Naive thymus-derived CD4-positive, alpha-beta T cell (primary cell): ENCODE results near the gene KRTAP10-11. TPM values are rescaled to one million over a fixed set of nuclear protein-coding genes. Genes with fewer than 3 reads are reported as not detected.

ENCODE experiments used
- ATAC-seq: fragments of 150-1000 bp; cut with Tn5 transposase; 2 replicates; pipeline ENCODE4 v1.10.0; 2021; ENCODE audit warnings: mild to moderate bottlenecking, moderate library complexity
- CTCF ChIA-PET: fragments of 350-600 bp; sonication (Branson Sonifier 250); formaldehyde crosslinking; loops from one replicate; lab custom pipeline; 2021; ENCODE audit warnings: antibody characterized with exemption; lab: Charles Lee
- POLR2A ChIA-PET: fragments of 350-600 bp; sonication (Branson Sonifier 250); formaldehyde crosslinking; loops from one replicate; lab custom pipeline; 2021; ENCODE audit warnings: antibody characterized with exemption, inconsistent platforms; lab: Charles Lee
- DNase-seq, 9 donors: peaks; one replicate each; pipeline versions ENCODE4 v3.0.0 to v3.0.0-alpha.2; 2020 to 2022; ENCODE audit warnings: mixed read lengths in 1 of 9
- H3K27ac ChIP-seq: one replicate; pipeline ENCODE4 v1.7.0; 2013; ENCODE audit warnings: mild to moderate bottlenecking, low read depth, low read length, moderate library complexity
- H3K27me3 ChIP-seq, 2 donors: one replicate each; pipeline ENCODE4 v1.7.0; 2013; ENCODE audit warnings: low read length in 2 of 2, mild to moderate bottlenecking in 2 of 2, moderate library complexity in 2 of 2; ENCODE audit not compliant: control insufficient read depth in 2 of 2, insufficient read depth in 2 of 2
- H3K36me3 ChIP-seq, 3 experiments: 1 replicate in 2 of 3; 2 replicates in 1 of 3; pipeline ENCODE4 v1.7.0; 2013; ENCODE audit warnings: low read length in 3 of 3, mild to moderate bottlenecking in 3 of 3, moderate library complexity in 1 of 3; ENCODE audit not compliant: insufficient read depth in 3 of 3, control insufficient read depth in 2 of 3
- H3K4me1 ChIP-seq, 2 donors: one replicate each; pipeline ENCODE4 v1.7.0; 2013; ENCODE audit warnings: low read length in 2 of 2, mild to moderate bottlenecking in 2 of 2, moderate library complexity in 1 of 2; ENCODE audit not compliant: control insufficient read depth in 2 of 2, insufficient read depth in 2 of 2
- H3K4me3 ChIP-seq: 2 replicates; pipeline ENCODE4 v1.7.0; 2013; ENCODE audit warnings: mild to moderate bottlenecking, low read length
- H3K9me3 ChIP-seq, 3 experiments: 1 replicate in 2 of 3; 2 replicates in 1 of 3; pipeline ENCODE4 v1.7.0; 2013; ENCODE audit warnings: low read length in 3 of 3; ENCODE audit not compliant: control insufficient read depth in 2 of 3
- H3K27ac Mint-ChIP-seq, 9 donors: one replicate each; pipeline ENCODE4 v1.8.0; 2020 to 2022; ENCODE audit warnings: mixed read lengths in 9 of 9, mild to moderate bottlenecking in 8 of 9, moderate library complexity in 5 of 9, inconsistent platforms in 2 of 9
- H3K27me3 Mint-ChIP-seq, 5 donors: one replicate each; pipeline ENCODE4 v1.8.0; 2021 to 2022; ENCODE audit warnings: mixed read lengths in 5 of 5, mild to moderate bottlenecking in 1 of 5
- H3K36me3 Mint-ChIP-seq, 5 donors: one replicate each; pipeline ENCODE4 v1.8.0; 2020 to 2022; ENCODE audit warnings: mixed read lengths in 5 of 5, mild to moderate bottlenecking in 3 of 5, inconsistent platforms in 1 of 5
- H3K4me1 Mint-ChIP-seq, 7 donors: one replicate each; pipeline ENCODE4 v1.8.0; 2020 to 2022; ENCODE audit warnings: mixed read lengths in 7 of 7, mild to moderate bottlenecking in 3 of 7, inconsistent platforms in 1 of 7
- H3K4me3 Mint-ChIP-seq, 10 donors: one replicate each; pipeline ENCODE4 v1.8.0; 2020 to 2022; ENCODE audit warnings: mild to moderate bottlenecking in 10 of 10, mixed read lengths in 10 of 10, moderate library complexity in 6 of 10, inconsistent platforms in 2 of 10
- H3K9me3 Mint-ChIP-seq, 11 donors: one replicate each; pipeline ENCODE4 v1.8.0; 2020 to 2022; ENCODE audit warnings: mixed read lengths in 11 of 11, mild to moderate bottlenecking in 4 of 11, inconsistent platforms in 1 of 11, moderate library complexity in 1 of 11
- intact Hi-C, 2 donors: fragments of 100-400 bp; cut with micrococcal nuclease; formaldehyde crosslinking; loops; one replicate each; pipeline ENCODE4 v1.15.1; 2023
- polyA plus RNA-seq, 2 donors: library from polyadenylated mRNA; unstranded; fragments of 300-500 nt; fragmentation: Illumina TruSeq; gene quantifications; one replicate each; pipeline ENCODE4 v1.2.3, GENCODE V29; 2021
- total RNA-seq, 6 experiments: library from RNA in 5 of 6; stranded (reverse) in 5 of 6; gene quantifications; 1 replicate in 5 of 6; 2 replicates in 1 of 6; pipeline ENCODE4 v1.2.3 and lab custom pipeline; 2021 to 2026

The KRTAP10-11 gene
- total and polyA plus RNA-seq, 7 experiments from 2014 or later, result not detected

- Histone ChIP-seq H3K27ac (no peak overlapping the region), H3K9me3 (no peaks in the 10 kb centered on the region), H3K27me3 (peaks cover 0 to 1% of the 10 kb centered on the region in 2 donors), H3K36me3 (no peaks in the 10 kb centered on the region), H3K4me1 (no peaks in the 10 kb centered on the region), H3K4me3 (no peak overlapping the region)
- no peak for ATAC-seq
- POLR2A ChIA-PET, result interaction anchor here (0.7 kb wide), 1 partner anchor 17 kb away, joined by 3 read pairs; no protein-coding TSS in a partner anchor
- peaks cover 8 to 60% (median 16%) of the 10 kb centered on the region in 5 donors for H3K27me3 Mint-ChIP-seq
- no peak overlapping the region for H3K27ac Mint-ChIP-seq
- intact Hi-C loops, result loop anchor here in 1 of 2 donors (5.0 to 10.0 kb wide), 2 partner anchors 36 to 148 kb away; partner anchors contain the start of genes KRTAP10-1 and KRTAP12-3
- DNase-seq, result no peak
- no peak overlapping the region for H3K4me3 Mint-ChIP-seq
- CTCF ChIA-PET, result no interaction called here
- peaks cover 0 to 5% (median 3%) of the 10 kb centered on the region in 5 donors for H3K36me3 Mint-ChIP-seq
- peaks cover 2 to 38% (median 21%) of the 10 kb centered on the region in 7 donors for H3K4me1 Mint-ChIP-seq
- peaks cover 0 to 19% (median 8%) of the 10 kb centered on the region in 11 donors for H3K9me3 Mint-ChIP-seq
Observed at GRCh38 chr21:44692798-44693512, 46.7 kb downstream of the KRTAP10-11 start.

GRCh38 chr21:44694776-44695175 is 48.6 kb downstream of the KRTAP10-11 start:
- Mint-ChIP-seq H3K27ac (peak overlapping the region in 3 of 9 donors; percentile 2 to 41 (median 40)), H3K4me1 (peaks cover 2 to 38% (median 23%) of the 10 kb centered on the region in 7 donors), H3K4me3 (peak overlapping the region in 1 of 10 donors; percentile 25), H3K27me3 (peaks cover 23 to 72% (median 30%) of the 10 kb centered on the region in 5 donors), H3K36me3 (peaks cover 0 to 9% (median 3%) of the 10 kb centered on the region in 5 donors), H3K9me3 (peaks cover 0 to 19% (median 8%) of the 10 kb centered on the region in 11 donors)
- POLR2A ChIA-PET, result interaction anchor here (0.5 kb wide), 1 partner anchor 98 kb away, joined by 3 read pairs; no protein-coding TSS in a partner anchor
- H3K36me3 ChIP-seq, result no peaks in the 10 kb centered on the region
- DNase-seq (peak in 1 of 9 donors; percentile 18), ATAC-seq (no peak)
- H3K27ac ChIP-seq, result no peak overlapping the region
- intact Hi-C loops, result loop anchor here in 1 of 2 donors (5.0 to 10.0 kb wide), 2 partner anchors 37 to 150 kb away; partner anchors contain the start of genes KRTAP10-1 and KRTAP12-3
- no peaks in the 10 kb centered on the region for H3K9me3 ChIP-seq
- H3K27me3 ChIP-seq, result peaks cover 0 to 2% of the 10 kb centered on the region in 2 donors
- CTCF ChIA-PET, result no interaction called here
- no peaks in the 10 kb centered on the region for H3K4me1 ChIP-seq
- H3K4me3 ChIP-seq, result no peak overlapping the region

GRCh38 chr21:44695184-44695583 is 49.0 kb downstream of the KRTAP10-11 start:
- intact Hi-C loops, result loop anchor here in 1 of 2 donors (10.0 kb wide), 1 partner anchor 150 kb away; the partner anchor contains the start of gene KRTAP10-1
- peaks cover 2 to 38% (median 23%) of the 10 kb centered on the region in 7 donors for H3K4me1 Mint-ChIP-seq
- no peak overlapping the region for H3K4me3 ChIP-seq
- POLR2A ChIA-PET, result no interaction called here
- H3K27ac ChIP-seq, result no peak overlapping the region
- no peaks in the 10 kb centered on the region for H3K4me1 ChIP-seq
- H3K27me3 Mint-ChIP-seq, result peaks cover 27 to 72% (median 34%) of the 10 kb centered on the region in 5 donors
- CTCF ChIA-PET, result no interaction called here
- H3K4me3 Mint-ChIP-seq, result peak overlapping the region in 1 of 10 donors; percentile 25
- H3K36me3 Mint-ChIP-seq, result peaks cover 0 to 9% (median 3%) of the 10 kb centered on the region in 5 donors
- H3K27me3 ChIP-seq, result peaks cover 0 to 2% of the 10 kb centered on the region in 2 donors
- no peak for ATAC-seq
- no peaks in the 10 kb centered on the region for H3K36me3 ChIP-seq
- peaks cover 0 to 19% (median 8%) of the 10 kb centered on the region in 11 donors for H3K9me3 Mint-ChIP-seq
- H3K27ac Mint-ChIP-seq, result peak overlapping the region in 2 of 9 donors; percentile 25 to 41
- no peaks in the 10 kb centered on the region for H3K9me3 ChIP-seq
- DNase-seq, result no peak

GRCh38 chr21:44695641-44696040 is 49.4 kb downstream of the KRTAP10-11 start:
- Mint-ChIP-seq H3K27ac (peak overlapping the region in 1 of 9 donors; percentile 82), H3K4me1 (peaks cover 2 to 38% (median 23%) of the 10 kb centered on the region in 7 donors), H3K27me3 (peaks cover 29 to 72% (median 35%) of the 10 kb centered on the region in 5 donors), H3K9me3 (peaks cover 0 to 19% (median 8%) of the 10 kb centered on the region in 11 donors), H3K36me3 (peaks cover 0 to 9% (median 3%) of the 10 kb centered on the region in 5 donors), H3K4me3 (no peak overlapping the region)
- CTCF ChIA-PET, result no interaction called here
- peaks cover 0 to 2% of the 10 kb centered on the region in 2 donors for H3K27me3 ChIP-seq
- POLR2A ChIA-PET, result no interaction called here
- H3K27ac ChIP-seq, result no peak overlapping the region
- DNase-seq, result no peak
- no peak overlapping the region for H3K4me3 ChIP-seq
- intact Hi-C loops, result loop anchor here in 1 of 2 donors (10.0 kb wide), 1 partner anchor 151 kb away; the partner anchor contains the start of gene KRTAP10-1
- no peaks in the 10 kb centered on the region for H3K9me3 ChIP-seq
- no peak for ATAC-seq
- H3K4me1 ChIP-seq, result no peaks in the 10 kb centered on the region
- no peaks in the 10 kb centered on the region for H3K36me3 ChIP-seq

GRCh38 chr21:44696572-44696971 is 50.4 kb downstream of the KRTAP10-11 start:
- H3K27ac ChIP-seq, result no peak overlapping the region
- no peaks in the 10 kb centered on the region for H3K4me1 ChIP-seq
- H3K4me3 ChIP-seq, result no peak overlapping the region
- ATAC-seq, result no peak
- Mint-ChIP-seq H3K27me3 (peaks cover 38 to 73% (median 43%) of the 10 kb centered on the region in 5 donors), H3K36me3 (peaks cover 0 to 9% (median 3%) of the 10 kb centered on the region in 5 donors), H3K4me1 (peaks cover 2 to 31% (median 16%) of the 10 kb centered on the region in 7 donors), H3K9me3 (peaks cover 0 to 19% (median 8%) of the 10 kb centered on the region in 11 donors), H3K4me3 (no peak overlapping the region), H3K27ac (peak overlapping the region in 1 of 9 donors; percentile 24)
- POLR2A ChIA-PET, result interaction anchor here (1.1 kb wide), 1 partner anchor 78 kb away, joined by 4 read pairs; no protein-coding TSS in a partner anchor
- H3K9me3 ChIP-seq, result no peaks in the 10 kb centered on the region
- CTCF ChIA-PET, result interaction anchor here (0.5 to 0.6 kb wide), 2 partner anchors 363 to 733 kb away, joined by 3 read pairs; no protein-coding TSS in a partner anchor
- H3K27me3 ChIP-seq, result peaks cover 0 to 2% of the 10 kb centered on the region in 2 donors
- intact Hi-C loops, result loop anchor here in 1 of 2 donors (10.0 kb wide), 1 partner anchor 152 kb away; the partner anchor contains the start of gene KRTAP10-1
- no peak for DNase-seq
- H3K36me3 ChIP-seq, result no peaks in the 10 kb centered on the region
